HK-2 (cell line): ENCODE data around the gene IL11.

ENCODE experiments used
- DNase-seq: peaks from one replicate; pipeline ENCODE4 v3.0.0-alpha.2; 2018; ENCODE audit not compliant: unreplicated experiment

IL11 gene

DNA sequence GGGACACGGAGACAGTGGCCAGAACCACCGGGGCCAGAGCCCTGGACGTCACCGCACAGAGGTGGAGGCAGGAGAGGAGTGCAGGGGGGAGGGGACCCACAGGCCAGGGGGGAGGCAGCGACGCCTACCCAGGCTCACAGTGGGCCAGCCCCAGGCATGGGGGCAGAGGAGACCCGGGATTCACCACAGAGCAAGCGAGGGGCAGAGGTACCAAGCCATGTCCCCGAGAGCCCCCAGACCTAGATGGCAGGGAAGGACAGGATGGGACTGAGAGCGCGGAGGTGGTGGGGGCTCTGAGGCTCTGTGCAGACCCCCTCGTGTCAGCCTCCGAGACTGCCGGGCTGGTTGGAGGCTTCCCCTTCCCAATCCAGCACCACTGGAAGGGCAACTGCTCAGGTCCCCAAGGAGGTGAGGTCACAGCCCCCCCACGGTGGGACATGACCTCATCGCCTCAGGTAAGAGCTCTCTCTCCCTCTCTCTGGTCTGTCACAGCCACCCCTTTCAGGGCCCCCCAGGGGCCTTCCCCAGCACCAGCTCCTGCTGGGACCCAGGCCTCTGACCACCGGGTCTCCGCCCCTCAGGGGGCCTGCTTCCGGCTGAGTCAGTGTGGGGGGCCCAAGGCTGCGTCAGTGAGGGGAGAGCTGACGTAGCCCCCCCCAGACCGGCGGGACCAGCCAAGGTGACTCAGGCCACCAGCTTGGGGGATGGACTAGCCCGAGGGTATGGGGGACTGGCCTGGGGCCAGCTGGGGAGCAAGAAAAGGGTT is 2.2 kb upstream of the IL11 start:
- DNase-seq = peak; percentile 88

DNA sequence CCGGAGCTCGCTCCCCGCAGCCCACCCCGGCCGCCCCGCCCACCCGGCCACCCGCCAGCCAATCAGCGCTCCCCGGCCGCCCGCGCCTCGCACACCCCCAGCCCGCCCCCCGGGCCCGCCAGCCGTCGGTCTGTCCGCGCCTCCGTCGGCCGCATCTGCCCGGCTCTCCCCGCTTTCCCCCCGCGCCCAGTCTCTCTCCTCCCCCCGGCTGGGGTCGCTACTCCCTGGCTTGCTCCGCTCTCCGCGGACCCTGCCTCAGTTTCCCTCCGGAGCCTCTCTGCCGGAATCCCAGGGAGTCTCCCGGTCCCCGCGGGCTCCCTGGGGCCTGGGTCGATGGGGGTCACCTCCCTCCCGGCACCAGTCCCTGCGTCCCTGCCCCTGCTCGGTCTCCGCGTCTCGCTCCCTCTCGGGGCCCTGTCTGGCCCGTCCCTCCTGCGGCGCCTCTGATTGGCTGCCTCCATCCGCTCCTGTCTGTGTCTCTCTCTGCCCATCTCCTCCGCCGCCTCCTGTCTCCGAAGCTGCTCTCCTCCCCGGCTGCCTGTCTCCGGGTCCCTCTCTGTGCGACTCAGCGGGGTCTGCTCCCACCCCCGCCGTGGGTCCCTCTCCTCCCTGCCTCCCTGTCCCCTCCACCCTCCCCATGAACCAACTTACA is 484 bp downstream of the IL11 start:
- DNase-seq = peak; percentile 83

DNA sequence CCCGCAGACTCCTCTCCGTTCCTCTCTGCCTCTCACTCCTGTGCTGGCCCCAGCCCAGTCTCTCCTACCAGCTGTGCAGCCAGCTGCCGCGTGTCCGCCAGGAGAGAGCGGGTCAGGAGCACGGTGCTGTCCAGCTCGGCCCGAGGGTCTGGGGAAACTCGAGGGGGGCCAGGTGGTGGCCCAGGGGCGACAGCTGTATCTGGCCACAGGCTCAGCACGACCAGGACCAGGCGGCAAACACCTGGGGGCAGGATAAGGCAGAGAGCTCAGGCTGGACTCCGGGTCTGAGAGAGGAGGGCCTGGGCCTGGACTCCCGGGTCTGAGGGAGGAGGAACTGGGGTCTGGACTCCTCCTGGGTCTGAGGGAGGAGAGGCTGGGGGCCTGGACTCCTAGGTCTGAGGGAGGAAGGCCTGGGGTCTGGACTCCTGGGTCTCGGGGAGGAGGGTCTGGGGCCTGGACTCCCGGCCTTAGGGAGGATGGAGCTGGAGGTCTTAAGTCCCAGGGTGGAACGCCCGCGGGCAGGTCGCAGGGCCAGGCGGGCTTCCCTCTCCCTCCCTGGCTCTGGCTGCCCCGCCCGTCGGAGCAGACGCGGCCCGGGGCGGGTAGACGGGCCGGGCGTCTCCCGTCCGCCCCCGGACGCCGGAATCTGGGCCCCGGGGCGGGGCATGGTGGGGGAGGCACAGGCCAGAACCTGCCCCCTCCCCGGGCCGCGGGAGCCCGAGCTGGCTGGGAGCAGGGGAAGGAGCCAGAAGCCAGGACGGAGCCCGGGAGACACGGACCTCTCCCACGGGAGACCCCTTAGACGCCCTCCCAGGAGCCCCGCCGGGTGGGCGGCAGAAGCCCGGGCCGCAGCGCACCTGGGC is 1.3 kb downstream of the IL11 start:
- DNase-seq = peak; percentile 59

DNA sequence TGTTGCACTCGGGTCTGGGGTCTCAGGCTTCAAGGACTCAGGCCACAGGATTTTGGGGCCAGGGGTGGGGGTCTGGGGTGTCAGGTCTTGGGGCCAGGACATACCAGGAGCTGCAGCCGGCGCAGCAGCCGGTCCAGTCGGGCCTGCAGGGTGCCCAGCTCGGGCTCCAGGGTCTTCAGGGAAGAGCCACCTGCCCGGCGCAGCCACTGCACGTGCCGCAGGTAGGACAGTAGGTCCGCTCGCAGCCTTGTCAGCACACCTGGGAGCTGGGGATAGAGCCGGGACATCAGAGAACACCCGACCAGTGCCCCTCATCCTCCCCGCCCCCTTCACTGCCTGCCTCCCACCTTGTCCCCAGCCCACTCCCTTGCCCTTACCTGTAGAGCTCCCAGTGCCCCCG is 2.2 kb downstream of the IL11 start:
- no peak for DNase-seq

DNA sequence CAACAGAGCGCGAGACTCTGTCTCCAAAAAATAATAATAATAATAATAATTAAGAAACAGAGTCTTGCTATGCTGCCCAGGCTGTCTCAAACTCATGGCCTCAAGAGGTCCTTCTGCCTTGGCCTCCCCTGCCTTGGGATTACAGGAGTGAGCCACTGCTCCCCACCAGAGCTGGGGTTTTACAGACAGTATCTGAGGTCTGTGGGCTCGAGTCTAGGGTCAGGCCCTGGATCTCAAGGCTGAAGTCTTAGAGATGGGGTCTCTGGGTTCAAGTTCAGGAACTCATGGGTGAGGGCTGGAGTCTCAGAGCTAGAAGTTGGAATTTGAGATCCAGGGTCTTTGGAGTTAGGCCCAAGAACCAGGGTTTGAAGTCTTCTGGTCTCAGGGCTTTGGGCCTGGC is 3.5 kb downstream of the IL11 start:
- no peak for DNase-seq

DNA sequence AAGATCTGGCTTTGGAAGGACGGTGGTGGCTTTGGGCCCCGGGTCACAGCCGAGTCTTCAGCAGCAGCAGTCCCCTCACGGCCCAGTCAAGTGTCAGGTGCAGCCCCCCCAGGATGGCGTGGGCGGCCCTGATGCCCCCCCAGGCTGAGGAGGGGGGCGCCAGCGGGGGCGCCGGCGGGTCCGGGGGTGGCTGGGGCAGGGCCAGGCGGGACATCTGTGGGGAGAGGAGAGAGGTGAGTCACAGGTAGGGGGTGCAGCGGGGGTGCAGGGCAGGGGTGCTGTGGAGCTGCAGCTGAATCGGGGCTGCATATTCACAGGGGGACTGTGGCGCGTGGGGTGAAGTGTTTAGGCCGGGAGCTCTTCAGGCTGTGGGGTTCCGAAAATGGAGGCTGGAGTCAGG is 4.3 kb downstream of the IL11 start:
- no peak for DNase-seq

DNA sequence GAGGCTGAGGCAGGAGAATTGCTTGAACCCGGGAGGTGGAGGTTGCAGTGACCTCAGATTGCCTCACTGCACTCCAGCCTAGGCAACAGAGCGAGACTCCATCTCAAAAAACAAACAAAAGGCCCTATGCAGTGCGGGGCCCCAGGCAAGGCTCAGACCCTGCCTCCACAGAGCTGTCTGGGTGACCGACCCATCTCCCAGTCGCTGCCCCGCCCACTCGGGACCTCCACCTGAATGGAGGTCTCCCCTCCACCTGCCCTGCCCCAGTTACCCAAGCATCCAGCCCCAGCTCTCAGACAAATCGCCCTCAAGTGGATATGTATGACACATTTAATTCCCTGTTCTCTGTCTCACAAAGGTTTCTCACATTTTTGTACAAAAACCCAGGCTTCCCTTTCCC is 5.0 kb downstream of the IL11 start:
- DNase-seq = no peak

DNA sequence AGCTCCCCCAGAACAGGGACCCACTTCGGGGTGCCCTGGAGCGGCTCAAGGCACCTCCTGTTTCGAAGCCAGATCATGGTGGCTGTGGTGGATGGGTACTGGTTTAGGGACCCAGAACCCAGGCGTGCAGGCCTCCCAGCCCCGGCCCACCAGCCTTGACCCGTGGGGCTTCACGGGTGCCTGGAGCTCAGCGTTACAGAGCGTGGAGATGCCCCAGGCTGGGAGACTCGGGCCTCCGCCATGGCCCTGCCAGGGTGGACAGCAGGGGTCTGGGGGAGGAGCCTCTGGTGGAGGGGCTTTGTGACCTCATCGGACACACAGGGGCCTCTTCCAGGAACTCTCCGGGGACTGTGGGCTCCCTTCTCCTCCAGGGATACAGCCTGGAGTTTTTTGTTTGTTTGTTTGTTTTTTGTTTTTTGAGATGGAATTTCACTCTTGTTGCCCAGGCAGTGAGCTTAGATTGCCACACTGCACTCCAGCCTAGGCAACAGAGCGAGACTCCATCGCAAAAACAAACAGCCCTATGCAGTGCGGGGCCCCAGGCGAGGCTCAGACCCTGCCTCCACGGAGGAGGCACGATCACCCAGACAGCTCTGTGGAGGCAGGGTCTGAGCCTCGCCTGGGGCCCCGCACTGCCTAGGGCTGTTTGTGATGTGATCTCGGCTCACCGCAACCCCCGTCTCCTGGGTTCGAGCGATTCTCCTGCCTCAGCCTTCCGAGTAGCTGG is 7.1 kb downstream of the IL11 start, which contains the start of gene GARIN5B:
GARIN5B (minus strand) TSS at position 271 of the 727 bp plus-strand sequence; CDS start at position 77, 194 bp downstream.
- DNase-seq = no peak

DNA sequence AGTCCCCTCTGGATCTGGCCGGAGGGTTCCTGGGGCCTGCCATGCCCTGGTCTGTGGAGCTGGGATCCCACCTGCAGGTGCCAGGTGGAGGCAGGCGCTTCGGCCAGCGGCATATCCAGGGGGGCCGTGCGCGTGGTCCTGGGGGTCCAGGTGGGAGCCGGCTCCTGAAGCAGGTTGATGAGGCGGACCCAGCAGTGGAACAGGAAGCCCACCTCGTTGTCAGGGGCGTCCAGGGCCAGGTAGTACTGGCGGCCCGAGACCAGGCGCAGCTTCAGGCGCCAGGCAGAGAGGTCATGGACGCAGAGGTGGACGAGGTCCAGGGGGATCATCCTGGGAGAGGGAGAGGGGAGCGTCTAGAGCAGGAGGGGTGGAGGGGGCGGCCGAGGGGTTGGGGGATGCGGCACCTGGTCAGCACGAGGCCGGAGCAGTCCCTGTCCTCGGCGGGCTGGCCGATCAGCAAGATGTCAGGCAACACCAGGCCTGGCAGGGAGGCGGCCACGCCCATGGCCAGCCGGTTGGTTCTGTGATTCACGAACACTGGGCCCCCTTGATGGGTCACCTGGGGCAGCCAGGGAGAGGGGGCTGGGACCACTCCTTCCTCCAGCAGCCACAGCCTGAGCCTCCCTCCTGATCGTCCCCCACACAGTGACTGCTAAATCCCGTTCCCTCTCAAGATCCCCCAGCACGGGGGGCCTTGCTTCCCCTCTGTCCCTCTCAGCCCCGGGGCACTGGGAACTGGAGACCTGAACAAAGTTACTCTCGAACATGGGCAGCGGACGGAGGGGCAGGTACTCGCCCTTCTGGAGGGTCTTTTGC is 7.9 kb downstream of the IL11 start:
- no peak for DNase-seq

DNA sequence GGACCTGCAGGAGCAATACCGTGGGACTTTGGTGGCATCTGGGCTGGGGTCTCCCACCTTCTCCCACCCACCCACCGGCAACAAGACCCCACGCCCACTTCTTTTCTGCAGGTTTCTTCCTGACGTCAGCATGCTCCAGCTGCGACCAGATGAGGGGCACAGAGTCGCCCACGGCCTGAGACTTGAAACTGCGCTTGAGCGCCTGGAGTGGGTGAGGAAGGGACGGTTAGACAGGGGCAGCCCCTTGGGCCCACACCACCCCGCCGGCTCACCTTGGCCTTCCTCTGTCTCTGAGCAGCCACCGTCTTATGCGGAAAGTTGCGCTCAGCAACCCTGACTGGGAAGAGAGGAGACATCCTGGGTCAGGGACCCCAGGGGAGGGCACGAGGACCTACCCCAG is 9.4 kb downstream of the IL11 start:
- no peak for DNase-seq

DNA sequence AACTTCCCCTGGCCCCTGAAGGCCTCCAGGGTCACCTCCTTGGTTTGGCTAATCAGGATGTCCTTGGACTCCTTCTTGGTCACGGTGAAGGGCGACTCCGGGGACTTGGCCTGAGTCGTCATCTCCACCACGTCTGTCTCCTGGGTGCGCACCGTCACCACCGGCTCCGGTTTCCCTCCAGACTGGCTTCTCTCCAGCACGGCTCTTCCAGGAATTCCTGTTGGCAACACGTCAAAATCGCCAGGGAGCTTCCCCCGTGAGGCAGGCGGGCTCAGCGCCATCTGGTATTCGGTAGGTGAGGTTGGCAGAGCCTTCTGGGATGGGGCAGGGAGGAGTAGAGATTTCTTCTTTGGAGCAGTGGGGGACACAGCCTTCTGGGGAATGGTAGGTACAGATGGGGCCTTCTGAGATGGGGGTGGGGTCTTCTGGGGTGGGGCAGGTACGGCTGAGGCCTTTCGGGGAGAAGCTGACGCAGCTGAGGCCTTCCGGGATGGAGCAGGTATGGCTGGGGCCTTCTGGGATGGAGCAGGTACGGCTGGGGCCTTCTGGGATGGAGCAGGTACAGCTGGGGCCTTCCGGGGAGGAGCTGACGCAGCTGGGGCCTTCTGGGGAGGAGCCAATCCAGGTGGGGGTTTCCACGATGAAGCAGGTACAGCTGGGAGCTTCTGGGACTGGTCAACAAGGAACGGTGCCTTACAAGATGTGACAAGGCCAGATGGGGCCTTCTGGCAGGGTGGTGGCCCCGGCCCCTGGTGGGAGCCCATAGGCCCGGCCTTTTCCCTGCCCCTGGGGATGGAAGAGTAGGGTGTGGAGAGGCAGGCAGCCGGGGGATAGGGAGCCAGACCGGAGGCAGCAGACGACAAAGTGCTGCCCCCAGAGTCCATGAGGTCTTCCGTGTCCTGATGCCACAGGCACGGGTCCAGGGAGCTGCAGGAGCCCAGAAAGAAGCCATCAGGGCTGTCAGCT is 11.0 kb downstream of the IL11 start:
- no peak for DNase-seq

DNA sequence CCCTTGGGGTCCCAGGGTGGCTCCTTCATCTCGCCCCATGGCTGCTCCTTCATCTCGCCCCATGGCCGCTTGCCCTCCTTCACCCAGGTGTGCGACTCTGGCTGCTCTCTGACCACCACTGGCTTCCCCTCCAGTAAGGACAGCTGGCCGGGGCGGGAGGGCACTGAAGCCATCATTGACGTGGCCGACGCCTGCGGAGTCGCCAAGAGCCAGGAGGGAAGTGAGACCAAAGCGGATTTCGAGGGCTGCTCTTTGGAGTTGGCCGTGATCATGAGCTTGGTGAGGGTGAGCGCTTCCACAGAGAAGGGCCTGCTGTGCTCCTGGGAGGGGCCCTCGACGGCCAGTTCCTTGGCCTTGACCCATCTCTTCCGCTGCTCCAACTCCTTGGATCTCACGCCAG is 11.8 kb downstream of the IL11 start:
- DNase-seq = no peak

DNA sequence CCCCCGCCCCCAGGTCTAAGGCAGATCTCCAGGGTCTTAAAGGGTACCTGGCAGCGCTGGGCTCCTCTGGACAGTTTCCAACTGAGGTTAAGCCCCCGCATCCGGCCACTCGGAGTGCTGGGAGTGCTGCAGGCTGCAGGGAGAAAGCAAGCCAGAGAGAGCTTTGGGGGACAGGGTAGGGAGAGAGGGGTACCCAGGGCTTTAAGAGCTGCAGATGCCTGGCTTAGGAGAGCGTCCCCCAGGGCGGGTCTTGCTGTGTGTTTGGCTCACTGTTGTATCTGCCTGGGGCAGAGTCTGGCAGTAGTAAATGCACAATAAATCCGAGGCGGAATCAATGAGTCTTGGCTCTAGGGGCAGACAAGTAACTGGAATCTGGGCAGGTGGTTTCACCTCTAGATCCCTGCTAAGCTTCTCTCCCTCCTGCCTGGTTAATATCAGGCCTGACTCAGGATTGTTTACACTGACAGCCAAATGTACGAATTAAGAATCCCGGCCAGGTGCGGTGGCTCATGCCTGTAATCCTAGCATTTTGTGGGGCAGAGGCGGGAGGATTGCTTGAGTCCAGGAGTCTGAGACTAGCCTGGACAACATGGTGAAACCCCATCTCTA is 14.9 kb downstream of the IL11 start:
- DNase-seq = no peak

DNA sequence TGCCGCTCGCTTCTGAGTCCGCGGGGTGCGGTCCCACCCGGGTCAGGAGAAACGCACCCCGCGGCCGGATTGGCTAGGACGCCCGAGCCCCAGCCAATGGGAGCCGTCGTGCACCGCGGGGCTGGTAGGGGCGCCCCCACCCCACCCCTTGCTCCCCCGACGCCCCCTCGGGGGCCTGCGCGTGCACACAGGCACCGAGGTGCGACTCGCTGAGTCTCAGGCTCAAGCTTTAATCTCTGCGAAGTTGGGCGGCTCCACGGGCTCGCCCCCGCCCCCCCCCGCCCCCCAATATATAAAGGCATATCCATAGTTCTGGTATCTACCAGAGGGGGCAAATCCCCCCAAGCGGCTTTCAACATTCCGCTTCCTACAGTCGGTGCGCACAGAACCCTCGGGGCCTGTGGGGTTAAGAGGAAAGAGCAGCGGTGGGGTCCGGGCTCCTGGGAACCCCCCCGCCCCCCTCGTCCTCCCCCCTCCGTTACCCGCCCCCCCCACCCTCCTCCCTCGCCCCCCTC is 15.5 kb downstream of the IL11 start, which contains the start of gene COX6B2:
COX6B2 (minus strand) TSS at position 22 of the 515 bp plus-strand sequence. CDS start 198 bp downstream, outside the sequence.
- no peak for DNase-seq

DNA sequence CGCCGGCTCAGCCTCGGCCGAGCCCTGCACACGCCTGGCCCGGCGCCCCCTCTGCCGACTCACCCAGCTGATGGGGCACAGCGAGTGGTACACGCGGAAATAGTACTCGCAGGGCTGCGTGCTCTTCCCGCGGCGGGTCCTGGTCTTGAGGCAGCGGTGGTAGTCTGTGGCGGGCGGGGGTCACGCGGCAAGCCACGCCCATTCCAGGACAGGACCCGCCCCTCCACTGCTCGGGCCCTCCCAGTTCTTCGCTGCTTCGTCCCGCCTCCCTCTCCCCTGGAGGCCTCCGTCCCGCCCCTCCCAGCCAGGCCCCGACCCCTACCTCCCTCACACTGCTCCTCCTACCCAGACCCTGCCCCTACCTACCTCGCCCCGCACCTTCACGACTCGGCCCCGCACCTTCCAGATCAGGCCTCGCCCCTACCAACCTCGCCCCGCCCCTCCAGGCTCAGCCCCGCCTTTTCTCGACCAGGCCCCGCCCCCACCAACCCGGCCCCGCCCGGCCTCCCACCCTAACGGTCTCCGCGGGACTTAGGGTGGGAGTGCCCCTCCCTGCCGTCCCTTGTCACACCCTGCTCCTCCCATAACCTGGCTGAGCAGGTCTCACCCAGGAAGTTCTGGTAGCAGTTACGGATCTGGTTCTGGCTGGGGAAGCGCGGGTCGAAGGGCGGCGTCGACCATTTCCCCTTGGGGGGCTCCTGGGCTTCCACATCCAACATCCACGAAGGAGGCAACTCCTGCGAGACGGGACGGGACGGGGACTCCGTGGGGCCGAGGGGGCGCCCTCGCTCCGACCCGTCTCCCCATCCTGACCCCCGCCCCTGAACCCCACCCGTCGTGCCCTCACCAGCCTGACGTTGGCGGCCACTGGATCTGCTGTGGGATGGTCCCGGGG is 16.2 kb downstream of the IL11 start:
- DNase-seq = peak; percentile 67

DNA sequence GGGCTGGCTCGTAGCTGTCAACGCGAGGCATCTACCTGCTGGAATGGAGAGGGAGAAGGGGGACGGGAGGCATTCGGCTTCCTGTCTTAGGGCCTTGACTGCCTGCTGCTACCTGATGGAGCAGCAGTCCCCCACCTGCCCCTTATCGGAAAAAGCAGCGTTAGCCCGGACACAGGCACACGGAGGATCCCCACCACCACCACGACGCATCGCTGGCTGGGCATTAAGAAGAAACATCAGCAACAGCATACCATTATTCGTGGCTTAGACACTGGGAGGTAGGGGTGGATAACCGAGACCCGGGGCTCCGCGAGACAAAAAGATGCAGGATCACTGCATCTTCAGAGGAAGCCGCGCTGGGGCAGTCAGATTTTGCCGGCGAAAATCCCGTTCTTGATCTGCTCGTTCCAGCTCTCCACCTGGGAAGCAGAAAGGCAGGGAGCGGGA is 16.9 kb downstream of the IL11 start:
- no peak for DNase-seq

DNA sequence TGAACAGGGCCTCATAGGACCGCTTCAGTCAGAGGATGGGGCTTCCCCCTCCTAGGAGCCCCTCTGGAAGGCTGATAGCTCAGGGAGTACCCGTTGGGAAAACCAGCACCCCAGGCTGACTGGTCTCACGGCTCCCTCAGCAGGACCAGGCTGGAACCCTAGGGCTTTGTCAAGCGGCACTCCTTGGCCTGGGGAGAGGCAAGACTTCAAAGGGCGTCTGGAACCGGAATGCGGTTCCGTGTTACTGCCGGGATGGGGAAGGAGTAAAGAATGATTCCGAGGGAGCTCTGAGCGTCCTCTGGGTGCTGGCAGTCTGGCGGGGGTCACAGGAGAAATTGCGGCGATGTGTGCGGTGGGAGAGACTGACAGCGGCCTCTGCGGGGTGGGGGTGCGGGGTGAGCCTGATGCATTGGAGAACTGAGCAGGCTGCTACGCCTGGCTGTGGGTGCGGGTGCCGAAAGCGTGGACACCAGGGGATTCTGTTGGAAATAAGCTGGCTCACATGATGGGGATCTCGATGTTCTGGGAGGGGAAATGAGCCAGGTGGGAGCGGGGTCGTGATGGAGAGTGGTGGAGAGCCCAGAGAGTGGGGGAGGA is 17.6 kb downstream of the IL11 start:
- DNase-seq = no peak
